GM18951 (cell line): Measurements from ENCODE around the gene ARID3B.
A peak's percentile ranks its signal among the peaks of the same experiment; 100 is the strongest.
"Not testable (repeated sequence)": the region's sequence is repeated elsewhere in the genome, so short reads cannot be mapped to it uniquely, and the experiment has no call there.

ENCODE experiments used
- POLR2A ChIP-seq: IDR thresholded peaks from 4 replicates; pipeline ENCODE4 v1.6.1; 2011; ENCODE audit warnings: mild to moderate bottlenecking; ENCODE audit not compliant: insufficient read length, insufficient read depth; ENCODE audit errors: extremely low read depth
- in situ Hi-C: fragments of 300-500 bp; cut with MboI; formaldehyde crosslinking; loops from one replicate; pipeline ENCODE4 v1.12.0; 2022; ENCODE audit warnings: low sequenced_read_pairs, mixed read lengths, inconsistent platforms; ENCODE audit not compliant: unreplicated experiment

Gene ARID3B

DNA sequence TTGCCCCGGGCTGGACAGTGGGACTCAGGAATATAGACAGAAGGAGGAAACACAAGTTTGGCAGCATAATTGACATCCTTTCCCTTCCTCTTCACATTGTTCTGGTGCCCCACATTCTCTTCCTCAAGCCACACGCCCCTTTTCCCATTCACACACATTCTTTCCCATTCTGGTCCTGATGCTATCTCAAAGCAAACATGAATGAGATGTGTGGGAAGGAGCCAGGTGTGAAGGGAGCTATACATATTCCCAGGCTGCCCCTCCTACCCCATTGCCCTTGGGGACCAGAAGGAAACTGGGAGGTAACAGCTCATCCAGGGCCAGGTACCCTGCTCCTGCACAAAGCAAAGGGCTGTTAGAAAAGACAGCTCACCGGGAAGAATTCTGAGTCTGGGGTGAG, 51.2 kb downstream of the ARID3B start:
- no peak for TF ChIP-seq POLR2A
- in situ Hi-C loops: no loop called here

- in situ Hi-C loops: no loop called here
- no peak for TF ChIP-seq POLR2A
Measured at GRCh38 chr15:74593122-74593521, 52.1 kb downstream of the ARID3B start.

GRCh38 chr15:74594455-74594854, 53.4 kb downstream of the ARID3B start:
- in situ Hi-C loops: no loop called here
- no peak for TF ChIP-seq POLR2A

DNA sequence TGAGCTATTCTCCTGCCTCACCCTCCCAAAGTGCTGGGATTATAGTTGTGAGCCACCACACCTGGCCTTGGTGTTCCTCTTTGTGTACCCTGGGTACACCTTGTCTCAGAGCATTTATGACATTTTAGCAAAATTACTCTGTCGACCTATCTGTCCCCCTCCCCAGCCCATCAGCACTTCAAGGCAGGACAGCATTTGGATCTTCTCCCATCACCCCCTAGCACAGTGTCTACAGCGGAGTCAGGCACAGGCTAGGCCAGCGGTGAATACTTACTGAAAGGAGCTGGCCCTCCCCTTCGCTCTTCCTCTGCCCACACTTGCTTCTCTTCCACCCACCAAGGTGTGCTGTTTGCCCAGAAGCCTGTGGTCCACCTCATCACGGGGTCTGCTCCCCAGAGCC, 54.3 kb downstream of the ARID3B start:
- no peak for TF ChIP-seq POLR2A
- in situ Hi-C loops: no loop called here

GRCh38 chr15:74596736-74597135, 55.7 kb downstream of the ARID3B start:
- in situ Hi-C loops: not testable (repeated sequence)

GRCh38 chr15:74597146-74597705, 56.2 kb downstream of the ARID3B start:
- in situ Hi-C loops: not testable (repeated sequence)

DNA sequence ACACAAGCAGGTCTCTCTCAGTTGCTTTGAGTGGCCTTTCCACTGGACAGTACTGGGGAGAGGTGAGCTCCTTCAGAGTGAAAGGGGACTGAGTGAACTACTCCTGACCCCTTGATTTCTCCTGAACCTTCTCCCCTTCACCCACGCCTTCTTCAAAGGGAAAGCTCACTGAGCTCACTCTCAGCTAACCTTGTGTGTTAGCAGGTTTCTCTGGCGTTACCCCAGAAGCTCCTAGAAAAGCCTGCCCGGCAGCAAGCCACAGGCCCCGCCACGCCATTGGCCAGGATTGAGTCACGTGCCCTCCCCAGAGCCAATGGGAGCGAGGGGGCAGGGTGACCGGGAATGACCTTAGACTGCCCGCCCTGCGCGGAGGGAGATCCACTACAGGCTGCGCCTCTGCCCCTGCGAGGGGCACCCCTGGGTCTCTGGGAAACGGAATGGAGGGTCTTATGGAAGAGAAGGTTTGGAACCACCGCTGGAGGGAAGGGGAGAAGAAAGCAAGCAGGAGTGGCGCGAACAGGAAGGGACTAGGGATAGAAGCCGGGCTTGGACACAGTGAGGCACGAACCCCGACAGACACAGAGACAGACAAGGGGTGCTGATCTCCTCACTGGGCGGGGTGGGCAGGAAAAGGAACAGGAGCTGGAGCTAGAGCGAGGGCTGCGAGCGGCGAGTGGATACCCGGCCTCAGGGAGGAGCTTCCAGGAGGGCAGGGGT, 57.3 kb downstream of the ARID3B start:
- TF ChIP-seq POLR2A: peak; percentile 72
- in situ Hi-C loops: no loop called here

- in situ Hi-C loops: no loop called here
- TF ChIP-seq POLR2A: no peak
Measured at GRCh38 chr15:74599156-74599555, 58.1 kb downstream of the ARID3B start.

DNA sequence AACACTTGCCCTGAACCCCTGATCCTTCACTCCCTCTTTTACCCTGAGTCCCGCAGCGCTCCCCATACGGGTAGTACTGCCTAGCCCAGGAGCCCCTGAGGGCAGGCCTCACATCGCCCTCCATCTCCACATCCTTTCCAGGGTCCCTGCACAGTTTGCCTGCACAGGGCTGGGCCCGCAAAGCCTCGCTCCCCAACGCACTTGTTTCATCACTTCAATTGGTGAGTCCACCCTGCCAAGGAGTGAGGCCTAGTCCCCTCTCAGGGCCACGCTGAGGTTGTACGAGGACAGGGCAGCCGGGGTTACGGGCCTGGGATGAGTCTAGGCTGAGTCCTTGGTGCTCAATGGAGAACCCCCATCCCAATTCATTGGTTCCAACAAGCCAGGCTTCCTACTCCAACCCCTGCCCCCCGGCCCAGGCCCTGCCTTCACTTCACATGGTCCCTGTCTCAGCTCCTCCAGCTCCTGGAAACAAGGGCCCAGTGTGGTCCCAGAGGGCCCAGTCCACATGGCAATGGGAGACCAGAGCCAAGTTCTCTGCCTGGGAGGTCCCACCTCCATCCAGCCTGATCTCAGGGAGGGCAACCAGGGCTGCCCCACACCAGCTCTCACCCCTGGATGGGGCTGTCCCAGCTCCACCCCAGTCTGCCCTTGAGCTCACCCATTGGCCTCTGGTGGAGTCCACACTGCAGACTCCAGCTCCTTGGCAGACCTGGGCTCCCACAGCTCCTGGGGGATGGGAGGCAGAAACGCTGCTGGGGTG, 62.2 kb downstream of the ARID3B start:
- in situ Hi-C loops: no loop called here
- TF ChIP-seq POLR2A: no peak

DNA sequence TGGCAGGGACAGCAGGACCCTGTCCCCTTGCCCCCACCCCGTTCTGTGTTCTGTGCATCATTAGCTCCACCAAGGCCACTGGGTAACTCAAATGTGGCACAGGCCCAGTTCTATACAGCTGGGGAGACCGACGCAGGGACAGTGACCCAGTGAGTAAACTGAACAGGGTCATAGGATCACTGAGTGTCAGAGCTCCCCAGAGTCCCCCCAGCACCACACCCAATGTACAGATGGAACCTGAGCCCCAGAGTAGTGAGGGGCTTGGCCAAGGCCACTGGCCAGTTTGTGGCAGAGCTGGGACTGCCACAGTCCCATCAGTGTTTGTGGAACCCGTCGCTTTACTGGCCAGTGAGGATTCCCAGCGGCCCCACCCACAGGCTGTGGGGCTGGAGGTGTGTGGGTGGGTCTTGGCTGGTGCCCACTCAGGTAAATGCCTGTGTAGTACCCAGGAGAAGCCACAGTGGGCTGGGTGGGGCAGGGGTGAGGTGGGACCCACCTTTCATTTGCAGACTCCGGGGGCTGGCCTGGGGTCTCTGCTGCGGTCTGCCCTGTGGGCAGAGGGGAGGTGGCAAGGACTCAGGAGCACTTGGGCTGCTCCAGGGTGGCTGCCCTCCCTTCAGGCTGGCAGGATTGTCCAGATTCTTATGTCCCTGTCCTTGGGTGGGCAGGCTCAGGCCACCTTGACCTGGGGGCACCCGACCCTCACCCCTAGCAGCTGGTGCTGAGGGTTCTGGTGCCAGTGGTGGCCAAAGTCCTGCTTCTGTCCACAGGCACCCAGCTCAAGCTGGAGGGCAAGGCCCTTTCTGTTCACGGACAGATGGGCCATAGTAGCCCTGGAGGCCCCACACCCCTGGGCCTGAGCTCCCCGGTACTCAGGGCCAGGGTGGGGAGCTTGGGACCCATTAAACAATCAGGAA, 63.0 kb downstream of the ARID3B start:
- TF ChIP-seq POLR2A: no peak
- in situ Hi-C loops: no loop called here

GRCh38 chr15:74604983-74605794, 64.2 kb downstream of the ARID3B start:
- TF ChIP-seq POLR2A: no peak
- in situ Hi-C loops: no loop called here

- in situ Hi-C loops: no loop called here
- no peak for TF ChIP-seq POLR2A
Measured at GRCh38 chr15:74605795-74606150, 64.8 kb downstream of the ARID3B start.
